ENCODE results near the gene STAMBP.

Gene STAMBP

DNA sequence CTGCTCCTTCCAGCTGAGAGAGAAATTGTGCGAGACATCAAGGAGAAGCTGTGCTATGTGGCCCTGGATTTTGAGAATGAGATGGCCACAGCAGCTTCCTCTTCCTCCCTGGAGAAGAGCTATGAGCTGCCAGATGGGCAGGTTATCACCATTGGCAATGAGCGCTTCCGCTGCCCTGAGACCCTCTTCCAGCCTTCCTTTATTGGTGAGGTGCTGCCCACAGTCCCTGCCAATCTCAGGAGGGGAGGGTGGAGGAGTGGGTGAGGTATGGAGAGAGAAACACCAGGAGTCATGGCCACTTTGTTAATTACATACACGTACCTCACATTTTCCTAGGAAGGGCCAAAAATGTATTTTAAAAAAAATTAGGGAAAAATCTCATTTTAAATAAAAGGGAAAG lies 85.9 kb downstream of the STAMBP start:
- Histone ChIP-seq H3K36me3 (ENCODE audit: control insufficient read depth, low read depth, low read length) (no peaks in the 10 kb centered on the region), H3K27me3 (ENCODE audit: control insufficient read depth, insufficient read depth, low read length) (peaks cover 5% of the 10 kb centered on the region), H3K9ac (ENCODE audit: low read length) (no peak overlapping the region), H3K9me3 (ENCODE audit: control insufficient read depth, low read depth, low read length) (no peaks in the 10 kb centered on the region), H3K4me3 (ENCODE audit: low read length) (no peak overlapping the region), H3K27ac (ENCODE audit: low read length) (no peak overlapping the region), H3K4me1 (ENCODE audit: control insufficient read depth, low read depth, low read length) (no peaks in the 10 kb centered on the region)

DNA sequence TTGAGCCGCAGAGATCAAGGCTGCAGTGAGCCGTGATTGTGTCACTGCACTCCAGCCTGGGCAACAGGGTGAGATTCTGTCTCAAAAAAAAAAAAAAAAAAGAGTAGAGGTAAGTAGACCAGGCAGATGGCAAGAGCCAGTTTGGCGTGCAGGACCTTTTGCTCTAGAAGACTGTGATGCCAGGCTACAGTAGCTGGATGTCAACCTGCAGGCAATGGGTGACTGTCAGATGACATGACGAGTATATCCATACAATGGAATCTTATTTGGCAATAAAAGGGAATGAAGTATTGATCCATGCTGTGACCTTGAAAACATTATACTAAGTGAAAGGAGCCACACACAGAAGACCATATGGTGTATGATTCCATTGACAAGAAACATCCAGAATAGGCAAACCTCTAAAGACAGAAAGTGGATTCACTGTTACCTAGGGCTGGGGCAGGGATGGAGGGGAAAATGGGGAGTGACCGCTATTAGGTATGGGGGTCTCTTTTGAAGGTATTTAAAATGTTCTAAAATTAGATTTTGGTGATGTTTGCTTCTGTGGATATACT lies 86.8 kb downstream of the STAMBP start:
- H3K27me3 ChIP-seq (ENCODE audit: control insufficient read depth, insufficient read depth, low read length): peaks cover 5% of the 10 kb centered on the region
- H3K36me3 ChIP-seq (ENCODE audit: control insufficient read depth, low read depth, low read length): no peaks in the 10 kb centered on the region
- H3K9me3 ChIP-seq (ENCODE audit: control insufficient read depth, low read depth, low read length): no peaks in the 10 kb centered on the region
- no peak overlapping the region for H3K4me3 ChIP-seq (ENCODE audit: low read length)
- H3K27ac ChIP-seq (ENCODE audit: low read length): no peak overlapping the region
- no peaks in the 10 kb centered on the region for H3K4me1 ChIP-seq (ENCODE audit: control insufficient read depth, low read depth, low read length)
- H3K9ac ChIP-seq (ENCODE audit: low read length): no peak overlapping the region

DNA sequence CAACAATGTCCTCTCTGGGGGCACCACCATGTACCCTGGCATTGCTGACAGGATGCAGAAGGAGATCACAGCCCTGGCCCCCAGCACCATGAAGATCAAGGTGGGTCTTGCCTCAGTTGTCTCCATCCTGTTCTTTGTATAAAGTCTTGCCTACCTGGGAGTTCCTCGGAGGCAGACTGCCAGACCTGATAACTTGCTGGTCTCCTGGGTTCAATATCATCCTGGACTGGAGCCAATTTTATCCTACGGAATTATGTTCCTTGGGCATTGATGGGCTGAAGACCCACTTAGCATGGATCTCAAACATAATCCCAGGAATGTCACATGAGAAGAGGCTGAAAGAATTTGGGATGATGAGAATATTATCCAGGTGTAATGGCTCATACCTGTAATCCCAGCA lies 87.9 kb downstream of the STAMBP start:
- no peak overlapping the region for H3K4me3 ChIP-seq (ENCODE audit: low read length)
- H3K9me3 ChIP-seq (ENCODE audit: control insufficient read depth, low read depth, low read length): no peaks in the 10 kb centered on the region
- H3K9ac ChIP-seq (ENCODE audit: low read length): no peak overlapping the region
- no peaks in the 10 kb centered on the region for H3K36me3 ChIP-seq (ENCODE audit: control insufficient read depth, low read depth, low read length)
- H3K27me3 ChIP-seq (ENCODE audit: control insufficient read depth, insufficient read depth, low read length): peaks cover 5% of the 10 kb centered on the region
- H3K4me1 ChIP-seq (ENCODE audit: control insufficient read depth, low read depth, low read length): peaks cover 3% of the 10 kb centered on the region
- H3K27ac ChIP-seq (ENCODE audit: low read length): no peak overlapping the region

DNA sequence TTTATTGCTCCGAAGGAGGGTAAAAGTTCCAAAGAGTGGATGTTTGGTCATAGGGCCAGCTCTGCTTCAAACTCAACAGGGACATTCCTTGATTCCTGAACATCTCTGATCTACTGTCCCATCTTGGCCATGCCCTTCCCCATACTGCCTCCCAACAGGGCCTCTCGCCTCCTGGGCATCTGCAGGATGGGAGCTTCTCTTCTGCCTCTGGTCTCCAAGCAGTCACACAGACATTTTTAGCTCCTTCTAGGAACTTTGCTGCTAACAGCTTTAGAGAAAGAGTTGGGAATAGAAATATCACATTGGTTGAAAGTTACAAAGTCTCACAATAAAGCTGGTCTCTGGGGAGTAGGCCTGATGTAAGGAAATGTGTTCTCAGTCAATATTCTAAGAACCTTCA lies 88.5 kb downstream of the STAMBP start:
- Histone ChIP-seq H3K27me3 (ENCODE audit: control insufficient read depth, insufficient read depth, low read length) (peaks cover 5% of the 10 kb centered on the region), H3K4me1 (ENCODE audit: control insufficient read depth, low read depth, low read length) (peaks cover 3% of the 10 kb centered on the region)

DNA sequence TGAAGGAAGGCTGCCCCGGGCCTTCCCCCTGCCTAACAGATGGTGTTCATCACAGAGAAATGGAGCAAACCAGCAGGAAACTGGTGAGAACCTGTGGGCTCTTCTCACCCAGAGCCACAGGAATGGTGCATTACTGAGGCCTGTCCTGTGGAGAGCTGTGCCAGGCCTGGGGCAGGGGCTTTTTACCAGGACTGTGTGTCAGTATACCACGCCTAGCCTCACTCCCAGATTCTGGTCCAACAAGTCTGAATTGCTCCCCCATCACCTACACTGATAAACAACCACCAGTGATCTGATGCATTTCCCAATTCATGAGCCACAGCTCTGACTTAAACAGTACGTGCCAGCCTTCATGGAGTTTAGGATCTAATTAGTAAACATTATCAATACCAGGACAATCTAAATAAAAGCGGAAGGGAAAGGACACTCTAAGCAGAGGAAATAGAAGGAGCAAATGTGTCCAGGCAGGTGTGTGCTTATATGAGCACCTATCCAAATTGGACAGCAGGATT lies 89.0 kb downstream of the STAMBP start:
- Histone ChIP-seq H3K27ac (ENCODE audit: low read length) (no peak overlapping the region), H3K4me3 (ENCODE audit: low read length) (no peak overlapping the region), H3K9ac (ENCODE audit: low read length) (no peak overlapping the region), H3K36me3 (ENCODE audit: control insufficient read depth, low read depth, low read length) (no peaks in the 10 kb centered on the region), H3K4me1 (ENCODE audit: control insufficient read depth, low read depth, low read length) (peaks cover 3% of the 10 kb centered on the region), H3K9me3 (ENCODE audit: control insufficient read depth, low read depth, low read length) (no peaks in the 10 kb centered on the region), H3K27me3 (ENCODE audit: control insufficient read depth, insufficient read depth, low read length) (peaks cover 5% of the 10 kb centered on the region)

More for the DNA sequence above, 88.5 kb downstream of the STAMBP start:
- Histone ChIP-seq H3K27ac (ENCODE audit: low read length) (no peak overlapping the region), H3K9ac (ENCODE audit: low read length) (no peak overlapping the region), H3K36me3 (ENCODE audit: control insufficient read depth, low read depth, low read length) (no peaks in the 10 kb centered on the region), H3K9me3 (ENCODE audit: control insufficient read depth, low read depth, low read length) (no peaks in the 10 kb centered on the region), H3K4me3 (ENCODE audit: low read length) (no peak overlapping the region)

DNA sequence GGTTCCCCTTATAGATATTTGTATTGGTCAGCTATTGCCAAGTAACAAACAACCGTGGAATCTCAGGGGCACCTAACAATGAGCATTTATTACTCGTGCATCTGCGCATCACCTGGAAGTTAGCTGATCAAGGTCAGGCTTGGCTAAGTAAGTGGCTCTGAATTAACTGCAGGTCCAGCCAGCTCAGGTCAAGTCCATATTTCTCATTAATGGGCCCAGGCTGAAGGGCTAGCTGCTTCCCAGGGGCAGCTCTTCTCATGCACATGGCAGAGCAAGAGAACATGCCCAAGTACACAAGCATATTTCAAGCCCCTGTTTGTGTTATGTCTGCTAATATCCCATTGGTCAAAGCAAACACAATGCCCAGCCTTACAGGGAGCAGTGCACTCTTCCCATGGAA lies 90.1 kb downstream of the STAMBP start:
- H3K36me3 ChIP-seq (ENCODE audit: control insufficient read depth, low read depth, low read length): no peaks in the 10 kb centered on the region
- no peak overlapping the region for H3K9ac ChIP-seq (ENCODE audit: low read length)
- H3K4me1 ChIP-seq (ENCODE audit: control insufficient read depth, low read depth, low read length): peaks cover 3% of the 10 kb centered on the region
- H3K27ac ChIP-seq (ENCODE audit: low read length): no peak overlapping the region
- no peaks in the 10 kb centered on the region for H3K9me3 ChIP-seq (ENCODE audit: control insufficient read depth, low read depth, low read length)
- H3K27me3 ChIP-seq (ENCODE audit: control insufficient read depth, insufficient read depth, low read length): peaks cover 5% of the 10 kb centered on the region
- no peak overlapping the region for H3K4me3 ChIP-seq (ENCODE audit: low read length)

DNA sequence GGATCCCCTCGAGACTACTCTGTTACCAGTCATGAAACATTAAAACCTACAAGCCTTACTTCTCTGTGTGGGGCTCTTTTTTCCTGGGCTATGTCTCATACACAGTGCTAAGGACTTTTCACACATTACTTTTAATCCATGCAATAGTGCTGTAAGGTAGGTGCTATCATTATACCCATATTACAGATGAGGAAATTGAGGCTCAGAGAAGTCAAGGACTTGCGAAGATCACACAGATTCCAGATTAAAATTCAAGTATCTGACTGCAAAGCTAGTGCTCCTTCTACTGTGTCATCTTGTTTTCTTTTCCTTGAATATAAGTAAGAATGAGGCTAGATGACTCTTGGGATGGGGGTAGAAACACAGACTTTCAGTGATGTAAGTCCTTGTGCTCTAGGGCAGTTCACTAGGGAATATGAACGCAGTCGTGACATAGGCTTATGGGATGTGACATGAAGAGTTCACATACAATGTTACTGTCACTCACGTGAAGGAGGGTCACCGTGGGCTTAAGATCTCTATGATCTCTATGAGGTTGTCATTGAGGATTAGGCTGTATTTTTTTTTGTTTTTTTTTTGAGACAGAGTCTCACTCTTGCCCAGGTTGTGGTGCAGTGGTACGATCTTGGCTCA lies 91.0 kb downstream of the STAMBP start:
- Histone ChIP-seq H3K36me3 (ENCODE audit: control insufficient read depth, low read depth, low read length) (no peaks in the 10 kb centered on the region), H3K4me3 (ENCODE audit: low read length) (no peak overlapping the region), H3K27ac (ENCODE audit: low read length) (no peak overlapping the region), H3K27me3 (ENCODE audit: control insufficient read depth, insufficient read depth, low read length) (peaks cover 5% of the 10 kb centered on the region), H3K9ac (ENCODE audit: low read length) (no peak overlapping the region), H3K4me1 (ENCODE audit: control insufficient read depth, low read depth, low read length) (peaks cover 3% of the 10 kb centered on the region), H3K9me3 (ENCODE audit: control insufficient read depth, low read depth, low read length) (no peaks in the 10 kb centered on the region)

DNA sequence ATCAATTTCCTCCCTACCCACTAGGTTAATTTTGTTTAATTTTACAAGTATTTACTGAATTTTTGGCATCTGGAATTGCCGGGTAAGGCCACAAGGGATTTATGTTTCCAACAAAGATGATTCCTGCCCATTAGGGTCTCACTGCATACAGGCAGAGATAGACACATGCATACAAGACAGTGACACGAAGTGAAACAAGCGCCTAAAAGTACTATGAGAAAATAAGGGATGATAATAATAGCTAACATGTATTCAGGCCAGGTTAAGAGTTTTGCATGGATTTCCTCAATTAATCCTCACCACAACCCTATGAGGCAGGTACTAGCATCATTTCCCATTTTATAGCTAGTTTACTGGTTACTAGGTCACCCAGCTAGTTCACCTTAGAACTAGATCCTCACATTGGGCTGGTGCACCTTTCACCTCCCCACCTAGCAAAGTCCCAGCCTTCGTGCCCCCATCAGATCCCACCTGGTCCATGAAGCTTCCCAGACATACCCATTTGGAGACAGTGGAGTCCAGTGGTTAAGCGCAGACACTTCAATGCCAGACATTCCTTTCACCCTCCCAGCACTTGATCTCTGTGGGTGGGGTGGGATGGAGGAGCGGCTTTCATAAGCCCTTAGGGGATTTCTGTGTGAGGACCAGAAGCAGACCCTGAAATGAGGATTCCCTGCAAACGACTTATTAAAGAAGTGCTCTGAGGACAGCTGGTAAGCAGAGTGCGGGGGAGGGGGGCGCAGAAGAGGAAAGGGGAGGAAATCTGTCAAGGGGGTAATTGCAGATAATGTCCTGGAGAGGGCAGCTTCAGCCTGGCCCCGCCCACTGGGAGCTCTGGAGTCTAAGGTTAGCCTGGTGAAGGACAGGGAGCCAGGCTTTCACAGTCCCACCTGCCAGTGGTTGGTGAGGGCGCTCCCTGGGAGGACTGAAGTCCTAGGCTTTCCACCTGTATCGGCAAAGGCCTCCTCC lies 92.1 kb downstream of the STAMBP start:
- Histone ChIP-seq H3K9ac (ENCODE audit: low read length) (no peak overlapping the region), H3K36me3 (ENCODE audit: control insufficient read depth, low read depth, low read length) (no peaks in the 10 kb centered on the region), H3K27me3 (ENCODE audit: control insufficient read depth, insufficient read depth, low read length) (peaks cover 5% of the 10 kb centered on the region), H3K9me3 (ENCODE audit: control insufficient read depth, low read depth, low read length) (no peaks in the 10 kb centered on the region), H3K27ac (ENCODE audit: low read length) (no peak overlapping the region), H3K4me3 (ENCODE audit: low read length) (peak overlapping the region; percentile 4), H3K4me1 (ENCODE audit: control insufficient read depth, low read depth, low read length) (peaks cover 3% of the 10 kb centered on the region)

DNA sequence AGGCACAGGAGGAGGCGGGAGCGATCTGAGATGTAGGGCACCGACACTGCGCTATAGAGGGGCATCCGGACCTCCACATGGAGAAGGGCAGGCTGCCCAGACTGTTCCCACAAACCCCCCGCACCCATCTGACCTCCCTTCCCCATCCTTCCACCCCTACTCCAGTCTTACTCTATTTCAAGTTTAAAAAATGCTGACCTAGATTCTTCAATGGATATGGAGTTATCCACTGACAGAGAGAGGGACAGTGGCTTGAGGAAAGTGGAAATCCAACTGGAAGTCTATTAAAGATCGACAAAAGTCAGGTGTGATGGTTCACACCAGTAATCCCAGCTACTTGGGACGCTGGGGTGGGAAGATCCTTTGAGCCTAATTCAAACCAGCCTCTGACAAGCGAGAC lies 92.8 kb downstream of the STAMBP start:
- Histone ChIP-seq H3K4me3 (ENCODE audit: low read length) (no peak overlapping the region), H3K9me3 (ENCODE audit: control insufficient read depth, low read depth, low read length) (no peaks in the 10 kb centered on the region), H3K27ac (ENCODE audit: low read length) (no peak overlapping the region), H3K36me3 (ENCODE audit: control insufficient read depth, low read depth, low read length) (no peaks in the 10 kb centered on the region), H3K27me3 (ENCODE audit: control insufficient read depth, insufficient read depth, low read length) (peaks cover 5% of the 10 kb centered on the region), H3K9ac (ENCODE audit: low read length) (no peak overlapping the region), H3K4me1 (ENCODE audit: control insufficient read depth, low read depth, low read length) (peaks cover 3% of the 10 kb centered on the region)

DNA sequence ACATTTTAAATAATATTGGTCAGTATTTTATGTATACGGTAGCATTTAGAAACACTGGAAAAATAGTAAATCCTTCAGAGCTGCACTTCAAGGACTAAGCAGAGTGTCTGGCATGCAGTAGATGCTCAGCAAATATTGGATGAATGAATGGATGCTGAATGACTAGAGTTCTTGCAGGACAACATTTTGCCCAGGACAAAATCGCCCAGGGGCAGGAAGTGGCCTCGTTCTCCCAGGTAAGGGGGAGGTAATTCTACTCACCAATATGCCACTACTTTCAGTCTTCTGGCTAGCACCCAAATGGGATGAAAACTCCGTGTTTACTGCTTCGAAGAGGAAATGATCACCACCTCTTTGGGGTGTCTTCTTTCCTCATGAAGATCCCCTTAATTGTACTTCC lies 93.9 kb downstream of the STAMBP start:
- peaks cover 3% of the 10 kb centered on the region for H3K4me1 ChIP-seq (ENCODE audit: control insufficient read depth, low read depth, low read length)

More for the DNA sequence above, 93.9 kb downstream of the STAMBP start:
- Histone ChIP-seq H3K27ac (ENCODE audit: low read length) (no peak overlapping the region), H3K4me3 (ENCODE audit: low read length) (no peak overlapping the region), H3K9ac (ENCODE audit: low read length) (no peak overlapping the region), H3K9me3 (ENCODE audit: control insufficient read depth, low read depth, low read length) (no peaks in the 10 kb centered on the region), H3K27me3 (ENCODE audit: control insufficient read depth, insufficient read depth, low read length) (peaks cover 5% of the 10 kb centered on the region), H3K36me3 (ENCODE audit: control insufficient read depth, low read depth, low read length) (no peaks in the 10 kb centered on the region)
